SK-N-MC (cell line): ENCODE results near the gene TSPAN4.

Experiments
- DNase-seq: peaks from one replicate; pipeline ENCODE4 v3.0.0-alpha.2; 2011; ENCODE audit warnings: low read depth, low spot score
- H3K27ac ChIP-seq: fragments of 200-600 bp; sonication (generic); 2 replicates; pipeline ENCODE4 v1.5.1; 2016; ENCODE audit warnings: mixed run types
- H3K36me3 ChIP-seq: fragments of 200-600 bp; sonication (generic); 2 replicates; pipeline ENCODE4 v1.6.1; 2017; ENCODE audit warnings: antibody characterized with exemption, low read length, mixed read lengths; ENCODE audit not compliant: insufficient read depth
- H3K4me3 ChIP-seq: fragments of 200-600 bp; sonication (generic); 2 replicates; pipeline ENCODE4 v1.5.1; 2016
- H3K9ac ChIP-seq: fragments of 200-600 bp; sonication (generic); 2 replicates; pipeline ENCODE4 v1.8.0; 2017; ENCODE audit warnings: mixed run types, mixed read lengths; ENCODE audit not compliant: insufficient read length
- H3K9me3 ChIP-seq: fragments of 200-600 bp; sonication (generic); 2 replicates; pipeline ENCODE4 v1.6.1; 2017; ENCODE audit warnings: low read depth, mild to moderate bottlenecking, antibody characterized with exemption, low read length, moderate library complexity, mixed read lengths
- EZH2 ChIP-seq: fragments of 200-600 bp; sonication (generic); IDR thresholded peaks from one replicate; pipeline ENCODE4 v1.6.1; 2017; ENCODE audit warnings: antibody characterized with exemption
- FOXP2 ChIP-seq: optimal IDR thresholded peaks from 2 replicates; pipeline ENCODE3; 2011; ENCODE audit warnings: mild to moderate bottlenecking, moderate library complexity; ENCODE audit not compliant: insufficient read depth; ENCODE audit errors: extremely low read length, control extremely low read depth
- POLR2AphosphoS5 ChIP-seq: IDR thresholded peaks from 2 replicates; pipeline ENCODE4 v1.6.1; 2012; ENCODE audit warnings: mild to moderate bottlenecking, low read depth, low read length, borderline replicate concordance

Gene TSPAN4

DNA sequence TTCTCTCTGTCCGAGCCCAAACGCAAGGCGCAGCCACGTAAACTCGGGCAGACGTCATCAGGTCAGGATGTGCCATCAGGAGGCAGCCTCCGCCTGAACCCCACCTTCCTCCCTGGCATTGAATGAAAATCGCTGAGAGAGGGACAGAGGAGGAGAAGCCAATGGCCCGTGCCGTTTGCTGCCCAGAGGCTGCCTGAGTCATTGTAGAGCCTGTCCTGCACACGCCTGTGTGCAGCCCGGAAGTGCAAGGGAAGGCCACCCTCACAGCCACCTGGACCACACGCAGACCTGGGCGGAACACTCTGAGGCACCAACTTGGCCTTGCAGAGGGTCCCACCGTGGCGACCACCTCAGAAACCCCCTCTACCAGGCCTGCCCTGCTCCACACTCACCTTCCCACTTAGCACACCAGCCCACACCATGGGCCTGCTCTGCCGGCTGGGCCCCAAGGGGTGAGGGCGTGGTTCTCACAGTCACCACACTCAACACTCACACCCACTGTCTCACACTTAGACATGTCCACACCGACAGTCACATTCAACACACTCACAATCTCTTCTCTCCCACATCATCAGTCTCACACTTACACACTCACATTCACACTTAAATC, 58.9 kb downstream of the TSPAN4 start:
- TF ChIP-seq FOXP2 (no peak), POLR2AphosphoS5 (no peak), EZH2 (no peak)
- Histone ChIP-seq H3K4me3 (no peak overlapping the region), H3K27ac (no peak overlapping the region), H3K36me3 (peaks cover 60% of the 10 kb centered on the region; the same call in 1 of the 2 replicates), H3K9me3 (no peaks in the 10 kb centered on the region), H3K9ac (no peak overlapping the region)
- no peak for DNase-seq

DNA sequence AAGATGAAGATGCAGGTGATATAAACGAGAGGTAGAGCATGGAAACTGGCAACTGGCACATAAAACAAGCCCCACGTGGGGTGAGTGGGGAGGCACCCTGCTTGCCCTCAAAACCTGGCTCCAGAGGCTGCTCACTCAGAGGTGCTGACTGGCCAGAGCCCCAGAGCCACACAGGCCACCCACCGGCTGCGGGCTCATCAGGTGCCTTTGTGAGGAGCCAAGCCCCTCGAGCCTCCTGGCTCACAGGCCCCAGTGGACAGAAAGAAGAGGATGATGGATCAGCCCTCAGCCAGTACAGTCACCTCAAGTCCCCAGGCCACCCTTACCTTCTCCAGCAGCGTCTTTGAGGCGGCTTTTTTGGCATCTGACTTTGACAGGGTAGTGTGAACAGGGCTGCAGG, 61.7 kb downstream of the TSPAN4 start:
- H3K9me3 ChIP-seq = no peaks in the 10 kb centered on the region
- no peak overlapping the region for H3K4me3 ChIP-seq
- no peak overlapping the region for H3K9ac ChIP-seq
- DNase-seq = no peak
- peaks cover 49% of the 10 kb centered on the region; the same call in 1 of the 2 replicates for H3K36me3 ChIP-seq
- H3K27ac ChIP-seq = no peak overlapping the region
- TF ChIP-seq POLR2AphosphoS5 (no peak), FOXP2 (no peak), EZH2 (no peak)

DNA sequence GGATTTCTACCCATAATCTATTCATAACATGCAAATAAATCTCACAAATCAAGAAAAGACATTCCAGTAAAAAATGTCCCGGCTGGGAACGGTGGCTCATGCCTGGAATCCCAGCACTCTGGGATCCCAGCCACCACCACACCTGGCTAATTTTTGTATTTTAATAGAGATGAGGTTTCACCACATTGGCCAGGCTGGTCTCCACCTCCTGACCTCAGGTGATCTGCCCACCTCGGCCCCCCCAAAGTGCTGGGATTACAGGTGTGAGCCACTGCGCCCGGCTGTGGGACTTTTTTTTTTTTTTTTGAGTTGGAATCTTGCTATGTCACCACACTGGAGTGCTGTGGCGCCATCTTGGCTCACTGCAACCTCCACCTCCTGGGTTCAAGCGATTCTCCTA, 63.3 kb downstream of the TSPAN4 start:
- no peak overlapping the region for H3K4me3 ChIP-seq
- H3K27ac ChIP-seq = peak overlapping the region; percentile 42; the same call in 1 of the 2 replicates
- H3K36me3 ChIP-seq = peaks cover 37% of the 10 kb centered on the region; the same call in 1 of the 2 replicates
- no peak for DNase-seq
- H3K9ac ChIP-seq = no peak overlapping the region
- no peaks in the 10 kb centered on the region for H3K9me3 ChIP-seq
- TF ChIP-seq POLR2AphosphoS5 = no peak
- no peak for TF ChIP-seq EZH2
- TF ChIP-seq FOXP2 = no peak

DNA sequence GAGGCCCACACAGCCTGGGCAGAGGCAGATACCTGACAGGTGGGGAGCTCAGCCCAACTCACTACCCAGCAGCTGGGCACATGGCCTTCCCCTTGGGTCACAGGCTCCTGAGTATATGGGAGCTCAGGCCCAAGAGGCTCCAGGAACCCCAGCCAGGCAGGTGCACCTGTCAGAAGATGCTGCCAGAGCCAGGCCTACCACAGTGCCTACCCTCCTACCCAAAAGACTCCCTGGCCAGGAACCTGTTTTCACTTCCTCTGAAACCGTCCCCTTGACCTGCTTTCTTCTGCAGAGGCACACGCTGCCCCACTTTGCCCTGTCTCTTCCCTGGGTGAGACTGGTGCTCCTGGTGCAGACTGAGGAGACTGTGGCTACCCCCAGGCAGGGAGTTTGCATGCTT, 65.0 kb downstream of the TSPAN4 start:
- Histone ChIP-seq H3K9ac (no peak overlapping the region), H3K36me3 (peaks cover 22% of the 10 kb centered on the region; the same call in 1 of the 2 replicates), H3K9me3 (no peaks in the 10 kb centered on the region), H3K27ac (no peak overlapping the region), H3K4me3 (no peak overlapping the region)
- no peak for TF ChIP-seq FOXP2
- TF ChIP-seq POLR2AphosphoS5 = no peak
- no peak for TF ChIP-seq EZH2
- DNase-seq = no peak

DNA sequence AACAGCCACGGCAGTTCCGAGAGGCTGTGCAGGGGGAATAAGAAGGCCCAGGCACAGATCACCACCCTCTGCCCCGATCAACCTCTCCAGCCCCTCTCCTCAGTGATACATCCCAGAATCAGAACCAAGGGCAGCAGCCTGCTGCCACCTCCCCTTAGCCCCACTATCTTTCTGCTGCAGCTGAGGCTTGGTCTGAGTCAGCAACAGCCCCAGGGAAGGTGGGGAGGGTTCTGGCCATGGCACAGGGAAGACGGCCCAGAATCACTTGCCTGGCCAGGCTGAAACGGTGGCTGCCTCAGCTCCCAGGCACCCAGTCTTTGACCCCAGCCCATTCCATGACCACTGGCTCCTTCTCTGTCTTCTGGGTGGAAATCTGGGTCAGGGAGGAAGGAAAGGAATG, 65.6 kb downstream of the TSPAN4 start:
- no peak for TF ChIP-seq POLR2AphosphoS5
- no peak for TF ChIP-seq EZH2
- Histone ChIP-seq H3K27ac (no peak overlapping the region), H3K9me3 (no peaks in the 10 kb centered on the region), H3K9ac (no peak overlapping the region), H3K4me3 (no peak overlapping the region), H3K36me3 (peaks cover 16% of the 10 kb centered on the region; the same call in 1 of the 2 replicates)
- DNase-seq = no peak

DNA sequence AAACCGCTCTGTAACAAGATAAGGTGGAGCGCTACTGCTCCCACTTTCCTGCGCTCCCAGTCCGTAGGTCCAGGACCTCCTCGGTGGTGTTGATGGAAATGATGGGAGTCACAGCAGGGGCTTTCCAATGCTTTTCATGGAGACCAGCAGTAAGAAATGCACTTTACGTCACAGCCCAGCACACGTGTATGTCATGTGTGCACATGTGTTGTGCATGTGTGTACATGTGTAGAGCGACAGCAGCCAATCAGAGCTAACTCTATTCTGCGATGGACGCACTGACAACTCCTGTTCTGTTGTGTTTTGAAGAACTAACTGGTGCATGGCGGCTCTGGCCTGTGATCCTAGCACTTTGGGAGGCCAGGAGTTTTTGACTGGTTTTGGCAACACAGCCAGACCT, 66.8 kb downstream of the TSPAN4 start:
- Histone ChIP-seq H3K36me3 (peaks cover 8% of the 10 kb centered on the region; the same call in 1 of the 2 replicates), H3K27ac (no peak overlapping the region), H3K4me3 (peak overlapping the region; percentile 83), H3K9me3 (no peaks in the 10 kb centered on the region), H3K9ac (peak overlapping the region; percentile 89)
- TF ChIP-seq POLR2AphosphoS5 (no peak), FOXP2 (no peak), EZH2 (no peak)
- no peak for DNase-seq

DNA sequence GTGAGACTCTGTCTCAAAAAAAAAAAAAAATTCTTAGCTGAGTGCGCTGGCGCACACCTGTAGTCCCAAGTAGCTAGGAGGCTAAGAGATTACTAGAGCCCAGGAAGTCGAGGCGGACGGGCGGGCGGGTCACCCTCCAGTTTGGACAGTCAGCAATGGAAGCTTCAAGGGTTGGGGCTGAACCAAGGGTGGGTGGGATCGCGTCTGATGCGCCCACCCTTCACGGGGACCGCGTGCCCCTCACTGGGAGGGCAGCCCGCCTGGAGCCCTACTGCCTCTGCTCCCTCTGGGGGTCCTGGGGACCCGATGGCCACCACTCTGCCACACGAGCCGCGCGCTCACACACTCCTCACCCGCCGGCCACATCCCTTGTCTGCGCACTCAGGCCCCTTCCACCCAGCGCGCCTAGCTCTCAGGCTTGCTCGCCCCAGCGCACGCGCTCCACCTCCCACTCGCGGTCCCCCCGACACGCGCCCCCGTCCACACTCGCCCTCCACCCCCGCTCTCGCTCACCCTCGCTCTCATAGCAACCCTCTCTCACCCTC, 67.5 kb downstream of the TSPAN4 start:
- Histone ChIP-seq H3K27ac (no peak overlapping the region), H3K36me3 (peaks cover 2% of the 10 kb centered on the region; the same call in 1 of the 2 replicates), H3K9me3 (no peaks in the 10 kb centered on the region), H3K4me3 (peak overlapping the region; percentile 83), H3K9ac (peak overlapping the region; percentile 89)
- TF ChIP-seq POLR2AphosphoS5 (no peak), EZH2 (no peak), FOXP2 (no peak)
- no peak for DNase-seq

DNA sequence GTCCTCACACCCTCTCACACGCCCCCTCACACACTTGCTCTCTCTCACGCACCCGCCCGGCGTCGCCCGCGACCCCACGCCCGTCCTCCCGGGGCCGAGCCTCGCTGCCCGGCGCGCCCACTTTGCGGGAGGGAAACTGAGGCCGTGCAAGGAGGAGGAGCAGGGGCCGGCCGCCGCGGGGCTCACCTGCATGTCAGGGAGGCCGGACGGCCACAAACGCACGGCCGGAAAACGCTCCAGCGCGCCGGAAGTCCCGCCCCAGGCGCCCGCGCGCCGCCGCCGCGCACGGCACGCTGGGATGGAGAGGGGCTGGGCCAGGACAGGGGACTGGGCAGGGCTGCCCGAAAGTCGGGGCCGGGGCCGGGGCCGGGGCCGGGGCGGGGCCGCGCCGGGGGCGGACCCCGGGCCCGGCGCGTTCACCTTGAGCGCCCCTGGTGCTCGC, 68.0 kb downstream of the TSPAN4 start, which contains the start of gene CHID1:
Gene CHID1, minus strand, starts transcription at position 222 of the 442 bp plus-strand sequence. CDS start 5,994 bp downstream, outside the sequence.
- DNase-seq = no peak
- Histone ChIP-seq H3K9ac (peak within 1 kb of the TSS; percentile 89), H3K27ac (peak within 1 kb of the TSS; percentile 54; the same call in 1 of the 2 replicates), H3K4me3 (peak within 1 kb of the TSS; percentile 83), H3K9me3 (no peaks in the 10 kb centered on the region), H3K36me3 (peaks cover 2% of the 10 kb centered on the region; the same call in 1 of the 2 replicates)
- TF ChIP-seq POLR2AphosphoS5 (peak; percentile 82), EZH2 (no peak)
